ENCODE data around the gene AKR7A3.
"Not testable (repeated sequence)": the region's sequence is repeated elsewhere in the genome, so short reads cannot be mapped to it uniquely, and the experiment has no call there.

GRCh38 chr1:19269427-19270342 is 18.9 kb downstream of the AKR7A3 start:
- TF ChIP-seq CTCF, POLR2A (IDR thresholded peaks at IDR 0.05): not testable (repeated sequence)

Data from ovary (tissue), 3 donors.